ENCODE results near the gene SLC9A9. TPM values are rescaled to one million over a fixed set of nuclear protein-coding genes. Genes with fewer than 3 reads are reported as not detected.

SLC9A9 gene
- total RNA-seq, 4 donors from 2014 or later: 1.1 to 15.9 (median 9.7) TPM

DNA sequence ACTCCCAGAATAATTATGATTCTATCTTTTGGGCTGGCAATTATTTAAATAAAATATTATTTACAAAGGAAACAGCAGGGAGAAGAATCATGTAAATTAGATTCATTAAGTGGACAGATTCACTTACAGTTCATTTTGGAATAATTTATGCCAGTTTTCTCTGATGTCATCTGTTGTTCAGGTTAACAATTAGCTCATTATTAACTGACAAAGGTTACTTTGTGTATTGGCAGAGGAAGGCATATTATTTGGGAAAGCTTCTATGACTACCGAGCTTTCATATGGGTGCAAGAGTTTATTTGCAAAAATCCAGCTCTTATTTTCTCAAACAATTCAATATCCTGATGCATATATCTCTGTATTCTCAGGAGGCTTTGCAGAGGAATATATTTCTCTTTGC lies 504.3 kb downstream of the SLC9A9 start:
- WGBS, 2 donors (ENCODE audit: low coverage in 1 of 2): 76 to 100% methylated on average over 1 of the region's 1 CpG
- no peak overlapping the region for H3K4me3 ChIP-seq
- no peak overlapping the region for H3K27ac ChIP-seq
- no peaks in the 10 kb centered on the region for H3K9me3 ChIP-seq
- no peak for TF ChIP-seq POLR2AphosphoS5 (IDR thresholded peaks at IDR 0.05)
- no peak for TF ChIP-seq EP300 (IDR thresholded peaks at IDR 0.05; ENCODE audit: low read depth)
- TF ChIP-seq, protein P1, sequence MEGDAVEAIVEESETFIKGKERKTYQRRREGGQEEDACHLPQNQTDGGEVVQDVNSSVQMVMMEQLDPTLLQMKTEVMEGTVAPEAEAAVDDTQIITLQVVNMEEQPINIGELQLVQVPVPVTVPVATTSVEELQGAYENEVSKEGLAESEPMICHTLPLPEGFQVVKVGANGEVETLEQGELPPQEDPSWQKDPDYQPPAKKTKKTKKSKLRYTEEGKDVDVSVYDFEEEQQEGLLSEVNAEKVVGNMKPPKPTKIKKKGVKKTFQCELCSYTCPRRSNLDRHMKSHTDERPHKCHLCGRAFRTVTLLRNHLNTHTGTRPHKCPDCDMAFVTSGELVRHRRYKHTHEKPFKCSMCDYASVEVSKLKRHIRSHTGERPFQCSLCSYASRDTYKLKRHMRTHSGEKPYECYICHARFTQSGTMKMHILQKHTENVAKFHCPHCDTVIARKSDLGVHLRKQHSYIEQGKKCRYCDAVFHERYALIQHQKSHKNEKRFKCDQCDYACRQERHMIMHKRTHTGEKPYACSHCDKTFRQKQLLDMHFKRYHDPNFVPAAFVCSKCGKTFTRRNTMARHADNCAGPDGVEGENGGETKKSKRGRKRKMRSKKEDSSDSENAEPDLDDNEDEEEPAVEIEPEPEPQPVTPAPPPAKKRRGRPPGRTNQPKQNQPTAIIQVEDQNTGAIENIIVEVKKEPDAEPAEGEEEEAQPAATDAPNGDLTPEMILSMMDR (IDR thresholded peaks at IDR 0.05): no peak
- no peak for TF ChIP-seq POLR2A (IDR thresholded peaks at IDR 0.05)
- no peak for DNase-seq
- intact Hi-C loops (cut with DNase I; ENCODE audit: low total_unique reads) (no loop called here), in situ Hi-C loops (cut with MboI; ENCODE audit: low pct_ligation_motif_present in 1 of 4, low pct_unique_long_range_greater_than_20kb in 1 of 4, low sequenced_read_pairs in 3 of 4) (no loop called here)
- H3K27me3 ChIP-seq: no peaks in the 10 kb centered on the region
- no peaks in the 10 kb centered on the region for H3K36me3 ChIP-seq
- H3K4me1 ChIP-seq: no peaks in the 10 kb centered on the region

DNA sequence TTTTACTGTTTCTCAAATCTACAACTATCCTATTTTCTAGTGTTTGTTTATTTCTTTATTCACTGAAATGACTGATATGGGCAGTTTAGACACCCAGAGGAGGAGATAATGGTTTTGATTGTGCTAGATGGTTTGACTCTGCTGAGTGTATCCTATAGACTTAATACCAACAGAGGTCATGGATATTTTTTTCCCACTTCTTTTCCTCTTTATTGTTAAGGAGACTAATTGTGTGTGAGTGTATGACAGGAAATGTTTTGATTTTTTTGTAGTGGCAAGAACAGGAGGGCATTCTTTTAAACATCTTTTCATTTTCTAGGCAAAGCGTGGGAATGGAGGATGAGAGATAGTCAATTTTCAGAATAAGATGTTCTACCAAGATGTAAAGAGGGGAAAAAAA lies 505.2 kb downstream of the SLC9A9 start:
- TF ChIP-seq POLR2A (IDR thresholded peaks at IDR 0.05): no peak
- no peak for TF ChIP-seq EP300 (IDR thresholded peaks at IDR 0.05; ENCODE audit: low read depth)
- TF ChIP-seq POLR2AphosphoS5 (IDR thresholded peaks at IDR 0.05): no peak
- TF ChIP-seq, protein P1 (IDR thresholded peaks at IDR 0.05): no peak
- H3K27ac ChIP-seq: no peak overlapping the region
- intact Hi-C loops (cut with DNase I; ENCODE audit: low total_unique reads): no loop called here
- no peaks in the 10 kb centered on the region for H3K9me3 ChIP-seq
- in situ Hi-C loops (cut with MboI; ENCODE audit: low pct_ligation_motif_present in 1 of 4, low pct_unique_long_range_greater_than_20kb in 1 of 4, low sequenced_read_pairs in 3 of 4): no loop called here
- H3K4me3 ChIP-seq: no peak overlapping the region
- H3K36me3 ChIP-seq: no peaks in the 10 kb centered on the region
- WGBS, 2 donors (ENCODE audit: low coverage in 1 of 2): 83 to 95% methylated on average over 1 of the region's 1 CpG
- no peak for DNase-seq
- H3K4me1 ChIP-seq: no peaks in the 10 kb centered on the region
- no peaks in the 10 kb centered on the region for H3K27me3 ChIP-seq

DNA sequence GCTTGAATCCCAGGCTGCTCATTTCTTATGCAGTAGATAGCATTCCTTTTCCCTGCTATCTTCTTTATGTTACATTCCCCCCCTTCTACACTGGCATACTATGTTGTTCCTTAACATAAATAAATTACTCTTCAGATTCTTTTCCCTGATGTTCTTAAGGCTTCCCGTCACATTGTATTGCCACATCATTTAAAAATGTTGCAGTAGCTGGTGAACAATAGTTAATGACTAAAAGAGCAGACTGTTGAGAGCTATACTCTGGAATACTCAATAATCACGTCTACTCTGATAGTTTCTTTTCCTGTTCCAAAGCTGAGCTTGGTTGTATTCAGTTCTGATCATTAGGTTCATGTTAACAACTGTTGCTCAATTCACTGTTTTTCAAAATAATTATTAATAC lies 508.8 kb downstream of the SLC9A9 start:
- in situ Hi-C loops (cut with MboI; ENCODE audit: low pct_ligation_motif_present in 1 of 4, low pct_unique_long_range_greater_than_20kb in 1 of 4, low sequenced_read_pairs in 3 of 4): no loop called here
- no peaks in the 10 kb centered on the region for H3K4me1 ChIP-seq
- no peak overlapping the region for H3K27ac ChIP-seq
- H3K36me3 ChIP-seq: no peaks in the 10 kb centered on the region
- WGBS, 2 donors (ENCODE audit: low coverage in 1 of 2): 94% methylated on average over 2 of the region's 2 CpGs; no CpG with 5 or more reads in 1 of the 2 donors
- TF ChIP-seq POLR2A (IDR thresholded peaks at IDR 0.05) (no peak), POLR2AphosphoS5 (IDR thresholded peaks at IDR 0.05) (no peak), EP300 (IDR thresholded peaks at IDR 0.05; ENCODE audit: low read depth) (no peak)
- TF ChIP-seq, protein P1 (IDR thresholded peaks at IDR 0.05): no peak
- no peaks in the 10 kb centered on the region for H3K9me3 ChIP-seq
- no peak for DNase-seq
- intact Hi-C loops (cut with DNase I; ENCODE audit: low total_unique reads): no loop called here
- no peaks in the 10 kb centered on the region for H3K27me3 ChIP-seq
- no peak overlapping the region for H3K4me3 ChIP-seq

DNA sequence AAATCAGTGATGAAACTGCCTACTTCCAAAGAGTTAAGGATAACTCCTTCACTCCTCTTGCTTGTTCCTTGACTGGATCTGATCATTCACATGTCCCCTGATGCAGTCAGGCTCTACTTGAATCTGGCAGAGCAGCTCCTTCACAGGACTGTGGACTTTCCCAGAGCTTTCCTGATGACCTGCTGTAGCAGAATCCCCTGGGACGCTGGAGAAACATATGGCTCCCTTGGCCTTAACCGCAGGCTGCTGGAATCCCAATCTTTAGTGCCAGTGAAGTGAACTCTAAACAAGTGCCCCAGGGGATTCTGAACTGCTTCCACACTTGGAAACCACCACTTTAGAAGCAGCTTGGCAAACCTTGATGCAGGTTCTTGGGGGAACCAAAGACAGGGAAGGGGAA lies 510.9 kb downstream of the SLC9A9 start:
- 76% methylated on average over 2 of the region's 2 CpGs; no CpG with 5 or more reads in 1 of the 2 donors for WGBS, 2 donors (ENCODE audit: low coverage in 1 of 2)
- no peak overlapping the region for H3K27ac ChIP-seq
- H3K4me1 ChIP-seq: no peaks in the 10 kb centered on the region
- no peaks in the 10 kb centered on the region for H3K27me3 ChIP-seq
- in situ Hi-C loops (cut with MboI; ENCODE audit: low pct_ligation_motif_present in 1 of 4, low pct_unique_long_range_greater_than_20kb in 1 of 4, low sequenced_read_pairs in 3 of 4): no loop called here
- H3K4me3 ChIP-seq: no peak overlapping the region
- no peaks in the 10 kb centered on the region for H3K9me3 ChIP-seq
- no peaks in the 10 kb centered on the region for H3K36me3 ChIP-seq
- TF ChIP-seq POLR2AphosphoS5 (IDR thresholded peaks at IDR 0.05) (no peak), POLR2A (IDR thresholded peaks at IDR 0.05) (no peak), EP300 (IDR thresholded peaks at IDR 0.05; ENCODE audit: low read depth) (no peak)
- TF ChIP-seq, protein P1 (IDR thresholded peaks at IDR 0.05): no peak
- intact Hi-C loops (cut with DNase I; ENCODE audit: low total_unique reads): no loop called here
- no peak for DNase-seq

Measured in transverse colon (tissue), 4 donors.